Smooth muscle cell (in vitro differentiated cells): Measurements from ENCODE around the gene TRIM26. TPM values are rescaled to one million over a fixed set of nuclear protein-coding genes. Genes with fewer than 3 reads are reported as not detected.

ENCODE experiments used
- DNase-seq: peaks from one replicate; lab custom pipeline; 2025; ENCODE audit not compliant: unreplicated experiment; lab: John Stamatoyannopoulos, UW
- H2AFZ ChIP-seq: fragments of 200-600 bp; sonication (generic); 2 replicates; pipeline ENCODE4 v1.6.0; 2016; ENCODE audit warnings: antibody characterized with exemption, low read depth, mild to moderate bottlenecking
- H3F3A ChIP-seq: fragments of 200-600 bp; sonication (generic); 2 replicates; pipeline ENCODE4 v1.6.0; 2017; ENCODE audit warnings: antibody characterized with exemption, low read depth
- H3K27ac ChIP-seq: fragments of 200-600 bp; sonication (generic); 2 replicates; pipeline ENCODE4 v1.5.1; 2016; ENCODE audit warnings: low read depth, mild to moderate bottlenecking
- H3K27me3 ChIP-seq: fragments of 200-600 bp; sonication (generic); 2 replicates; pipeline ENCODE4 v1.6.1; 2016; ENCODE audit warnings: low read depth, mild to moderate bottlenecking
- H3K36me3 ChIP-seq: fragments of 200-600 bp; sonication (generic); 2 replicates; pipeline ENCODE4 v1.5.1; 2016; ENCODE audit warnings: low read depth
- H3K4me1 ChIP-seq: fragments of 200-600 bp; sonication (generic); 2 replicates; pipeline ENCODE4 v1.5.1; 2016; ENCODE audit warnings: low read depth
- H3K4me2 ChIP-seq: fragments of 200-600 bp; sonication (generic); 2 replicates; pipeline ENCODE4 v1.6.0; 2016; ENCODE audit warnings: mild to moderate bottlenecking
- H3K4me3 ChIP-seq: fragments of 200-600 bp; sonication (generic); 2 replicates; pipeline ENCODE4 v1.5.1; 2016; ENCODE audit warnings: mild to moderate bottlenecking
- H3K79me2 ChIP-seq: fragments of 200-600 bp; sonication (generic); 2 replicates; pipeline ENCODE4 v1.6.0; 2016; ENCODE audit warnings: low read depth, mild to moderate bottlenecking
- H3K9ac ChIP-seq: fragments of 200-600 bp; sonication (generic); 2 replicates; pipeline ENCODE4 v1.6.0; 2016; ENCODE audit warnings: low read depth
- H3K9me3 ChIP-seq: fragments of 200-600 bp; sonication (generic); replicated peaks from 2 replicates; pipeline ENCODE4 v1.5.1; 2016; ENCODE audit warnings: low read depth
- H4K20me1 ChIP-seq: fragments of 200-600 bp; sonication (generic); 2 replicates; pipeline ENCODE4 v1.6.0; 2016; ENCODE audit warnings: low read depth
- WGBS: methylation state at CpG from one replicate; pipeline ENCODE4 v1.1.7; 2016; ENCODE audit warnings: low lambda C conversion rate; 5-methylcytosine and 5-hydroxymethylcytosine counted together
- polyA plus RNA-seq: library from polyadenylated mRNA; unstranded; fragments of >200 nt; fragmentation: Nextera tagmentation; extraction: Ambion mirVana; gene quantifications from 2 replicates; pipeline ENCODE4 v1.2.1, GENCODE V29; 2016
- total RNA-seq: library from RNA; depleted of rRNA; stranded (reverse); fragments of >200 nt; gene quantifications from 2 replicates; pipeline ENCODE4 v1.2.3, GENCODE V29; 2014
- TF ChIP-seq, protein P1 (sequence below): fragments of 200-600 bp; sonication (generic); IDR thresholded peaks from 2 replicates; pipeline ENCODE4 v1.5.1; 2017; ENCODE audit warnings: borderline replicate concordance, mild to moderate bottlenecking, antibody characterized with exemption; ENCODE audit not compliant: insufficient read depth, poor library complexity, severe bottlenecking

TRIM26 gene
- total and polyA plus RNA-seq, 2 experiments from 2014 or later = 17.1 to 21.3 TPM

DNA sequence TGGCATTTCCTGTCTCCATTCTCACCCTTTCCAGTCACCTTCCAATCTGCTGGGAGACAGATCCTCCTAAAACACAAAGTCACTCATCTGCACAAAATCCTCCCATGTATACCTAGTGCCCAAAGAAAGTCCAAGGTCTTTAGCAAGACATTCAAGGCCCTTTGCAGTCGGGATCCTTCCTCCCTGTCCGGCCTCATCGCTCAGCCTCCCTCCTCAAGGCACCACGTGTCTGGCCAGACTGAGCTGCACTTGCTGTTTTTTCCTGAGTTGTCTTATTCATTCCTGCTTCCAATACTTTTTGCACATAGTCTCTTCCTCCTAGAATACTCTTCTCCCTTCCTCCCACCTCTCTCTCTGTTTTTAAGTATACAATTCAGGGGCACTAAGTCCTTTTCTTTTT lies 48.5 kb downstream of the TRIM26 start:
- Histone ChIP-seq H3K9ac (no peak overlapping the region), H2AFZ (no peak overlapping the region), H3F3A (no peaks in the 10 kb centered on the region), H4K20me1 (no peaks in the 10 kb centered on the region), H3K27me3 (peaks cover 40% of the 10 kb centered on the region), H3K4me1 (no peaks in the 10 kb centered on the region), H3K9me3 (no peaks in the 10 kb centered on the region), H3K36me3 (no peaks in the 10 kb centered on the region), H3K4me2 (no peak overlapping the region), H3K27ac (no peak overlapping the region), H3K79me2 (no peaks in the 10 kb centered on the region), H3K4me3 (no peak overlapping the region)
- 82% methylated on average over 4 of the region's 4 CpGs for WGBS
- DNase-seq = no peak
- TF ChIP-seq, protein P1, sequence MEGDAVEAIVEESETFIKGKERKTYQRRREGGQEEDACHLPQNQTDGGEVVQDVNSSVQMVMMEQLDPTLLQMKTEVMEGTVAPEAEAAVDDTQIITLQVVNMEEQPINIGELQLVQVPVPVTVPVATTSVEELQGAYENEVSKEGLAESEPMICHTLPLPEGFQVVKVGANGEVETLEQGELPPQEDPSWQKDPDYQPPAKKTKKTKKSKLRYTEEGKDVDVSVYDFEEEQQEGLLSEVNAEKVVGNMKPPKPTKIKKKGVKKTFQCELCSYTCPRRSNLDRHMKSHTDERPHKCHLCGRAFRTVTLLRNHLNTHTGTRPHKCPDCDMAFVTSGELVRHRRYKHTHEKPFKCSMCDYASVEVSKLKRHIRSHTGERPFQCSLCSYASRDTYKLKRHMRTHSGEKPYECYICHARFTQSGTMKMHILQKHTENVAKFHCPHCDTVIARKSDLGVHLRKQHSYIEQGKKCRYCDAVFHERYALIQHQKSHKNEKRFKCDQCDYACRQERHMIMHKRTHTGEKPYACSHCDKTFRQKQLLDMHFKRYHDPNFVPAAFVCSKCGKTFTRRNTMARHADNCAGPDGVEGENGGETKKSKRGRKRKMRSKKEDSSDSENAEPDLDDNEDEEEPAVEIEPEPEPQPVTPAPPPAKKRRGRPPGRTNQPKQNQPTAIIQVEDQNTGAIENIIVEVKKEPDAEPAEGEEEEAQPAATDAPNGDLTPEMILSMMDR = no peak

GRCh38 chr6:30163918-30164654 lies 49.1 kb downstream of the TRIM26 start:
- Histone ChIP-seq H3K4me2 (no peak overlapping the region), H3K79me2 (no peaks in the 10 kb centered on the region), H3K4me3 (no peak overlapping the region), H3K27me3 (peaks cover 39% of the 10 kb centered on the region), H3F3A (no peaks in the 10 kb centered on the region), H4K20me1 (no peaks in the 10 kb centered on the region), H2AFZ (no peak overlapping the region), H3K9ac (no peak overlapping the region), H3K9me3 (no peaks in the 10 kb centered on the region), H3K36me3 (no peaks in the 10 kb centered on the region), H3K4me1 (no peaks in the 10 kb centered on the region), H3K27ac (no peak overlapping the region)
- DNase-seq = no peak
- TF ChIP-seq, protein P1 = no peak
- WGBS = 90% methylated on average over 16 of the region's 16 CpGs

DNA sequence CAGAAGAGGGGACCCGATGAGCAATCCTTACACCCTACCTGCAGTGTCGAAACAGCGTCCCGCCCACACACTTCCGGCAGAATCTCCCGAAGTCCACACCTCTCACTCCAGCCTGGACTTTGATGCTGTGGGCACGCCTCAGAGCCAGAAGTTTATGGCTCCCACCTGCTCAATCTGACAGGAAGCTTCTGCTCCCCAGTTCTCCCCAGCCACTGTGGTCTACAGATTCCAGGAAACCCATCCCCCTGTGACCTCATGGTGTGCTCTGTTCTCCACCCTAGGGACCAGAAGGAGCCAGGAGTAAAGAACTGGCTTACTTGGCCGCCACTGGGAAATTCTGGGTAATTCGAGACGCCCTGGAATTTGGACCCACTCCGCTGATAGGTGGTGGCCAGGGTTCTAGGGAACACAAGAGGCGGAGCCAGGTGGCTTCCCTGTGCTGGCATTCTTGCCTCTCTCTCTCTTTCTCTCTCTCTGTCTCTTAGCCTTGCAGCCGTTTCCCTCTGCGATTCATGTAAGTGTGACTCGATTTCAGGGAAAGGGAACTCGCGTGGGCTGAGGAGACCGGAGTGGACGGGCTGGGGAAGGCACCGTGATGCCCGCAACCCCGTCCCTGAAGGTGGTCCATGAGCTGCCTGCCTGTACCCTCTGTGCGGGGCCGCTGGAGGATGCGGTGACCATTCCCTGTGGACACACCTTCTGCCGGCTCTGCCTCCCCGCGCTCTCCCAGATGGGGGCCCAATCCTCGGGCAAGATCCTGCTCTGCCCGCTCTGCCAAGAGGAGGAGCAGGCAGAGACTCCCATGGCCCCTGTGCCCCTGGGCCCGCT lies 49.9 kb downstream of the TRIM26 start, which contains the start of gene TRIM15:
TSS of gene TRIM15 (plus strand) at position 457 of the 828 bp plus-strand sequence. CDS start at position 596, 139 bp downstream.
- H3K4me3 ChIP-seq = no peak within 1 kb of the TSS
- 84% methylated on average over 31 of the region's 31 CpGs for WGBS
- TF ChIP-seq, protein P1 = no peak
- H2AFZ ChIP-seq = no peak within 1 kb of the TSS
- no peak within 1 kb of the TSS for H3K27ac ChIP-seq
- no peak for DNase-seq
- no peak within 1 kb of the TSS for H3K9ac ChIP-seq
- no peaks in the 10 kb centered on the region for H4K20me1 ChIP-seq
- no peaks in the 10 kb centered on the region for H3K36me3 ChIP-seq
- H3K27me3 ChIP-seq = peaks cover 39% of the 10 kb centered on the region
- no peaks in the 10 kb centered on the region for H3K4me1 ChIP-seq
- no peaks in the 10 kb centered on the region for H3K9me3 ChIP-seq
- no peaks in the 10 kb centered on the region for H3K79me2 ChIP-seq
- H3K4me2 ChIP-seq = no peak within 1 kb of the TSS
- H3F3A ChIP-seq = no peaks in the 10 kb centered on the region
